Mononuclear cell (primary cell): ENCODE measurements around the gene PHACTR3. TPM values are rescaled to one million over a fixed set of nuclear protein-coding genes. Genes with fewer than 3 reads are reported as not detected.
"Not testable (repeated sequence)": the region's sequence is repeated elsewhere in the genome, so short reads cannot be mapped to it uniquely, and the experiment has no call there.

Source experiments
- H3K27me3 ChIP-seq: 2 replicates; pipeline ENCODE4 v1.6.0; 2011; ENCODE audit warnings: low read length, control low read depth; ENCODE audit not compliant: insufficient read depth
- H3K4me1 ChIP-seq: 2 replicates; pipeline ENCODE4 v1.5.1; 2011; ENCODE audit warnings: mild to moderate bottlenecking, low read length, control low read depth; ENCODE audit not compliant: insufficient read depth
- H3K4me3 ChIP-seq: 2 replicates; pipeline ENCODE4 v1.5.1; 2011; ENCODE audit warnings: mild to moderate bottlenecking, low read length, moderate library complexity
- H3K9me3 ChIP-seq: 2 replicates; pipeline ENCODE4 v1.5.1; 2011; ENCODE audit warnings: low read depth, mild to moderate bottlenecking, control low read depth, low read length
- total RNA-seq: library from RNA; depleted of rRNA; stranded (reverse); fragments of >200 nt; gene quantifications from one replicate; pipeline ENCODE4 v1.2.3, GENCODE V29; 2012

PHACTR3 gene
- total RNA-seq, 1 donor: 0.21 TPM

- not testable (repeated sequence) for H3K27me3 ChIP-seq, H3K4me3 ChIP-seq, H3K9me3 ChIP-seq, H3K4me1 ChIP-seq
Observed at GRCh38 chr20:59856526-59856925, 252.2 kb downstream of the PHACTR3 start.

- H3K27me3 ChIP-seq, H3K4me1 ChIP-seq, H3K4me3 ChIP-seq, H3K9me3 ChIP-seq: not testable (repeated sequence)
Observed at GRCh38 chr20:59856941-59857340, 252.6 kb downstream of the PHACTR3 start.

- H3K9me3 ChIP-seq: no peaks in the 10 kb centered on the region
- H3K4me1 ChIP-seq: no peaks in the 10 kb centered on the region
- H3K4me3 ChIP-seq: no peak overlapping the region
- H3K27me3 ChIP-seq: no peaks in the 10 kb centered on the region
Observed at GRCh38 chr20:59857966-59858365, 253.6 kb downstream of the PHACTR3 start.

- Histone ChIP-seq H3K27me3 (no peaks in the 10 kb centered on the region), H3K9me3 (no peaks in the 10 kb centered on the region), H3K4me3 (no peak overlapping the region), H3K4me1 (no peaks in the 10 kb centered on the region)
Observed at GRCh38 chr20:59858425-59858824, 254.1 kb downstream of the PHACTR3 start.

- Histone ChIP-seq H3K4me3 (no peak overlapping the region), H3K27me3 (no peaks in the 10 kb centered on the region), H3K9me3 (no peaks in the 10 kb centered on the region), H3K4me1 (no peaks in the 10 kb centered on the region)
Observed at GRCh38 chr20:59861401-59861800, 257.1 kb downstream of the PHACTR3 start.

GRCh38 chr20:59863058-59863457, 258.7 kb downstream of the PHACTR3 start:
- Histone ChIP-seq H3K27me3 (no peaks in the 10 kb centered on the region), H3K4me1 (no peaks in the 10 kb centered on the region), H3K9me3 (no peaks in the 10 kb centered on the region), H3K4me3 (no peak overlapping the region)

GRCh38 chr20:59864726-59865125, 260.4 kb downstream of the PHACTR3 start:
- H3K27me3 ChIP-seq: no peaks in the 10 kb centered on the region
- no peak overlapping the region for H3K4me3 ChIP-seq
- no peaks in the 10 kb centered on the region for H3K9me3 ChIP-seq
- no peaks in the 10 kb centered on the region for H3K4me1 ChIP-seq

GRCh38 chr20:59866338-59866737, 262.0 kb downstream of the PHACTR3 start:
- Histone ChIP-seq H3K27me3 (no peaks in the 10 kb centered on the region), H3K4me3 (no peak overlapping the region), H3K9me3 (no peaks in the 10 kb centered on the region), H3K4me1 (no peaks in the 10 kb centered on the region)

GRCh38 chr20:59871096-59871495, 266.8 kb downstream of the PHACTR3 start:
- H3K4me1 ChIP-seq: no peaks in the 10 kb centered on the region
- H3K9me3 ChIP-seq: no peaks in the 10 kb centered on the region
- no peak overlapping the region for H3K4me3 ChIP-seq
- no peaks in the 10 kb centered on the region for H3K27me3 ChIP-seq

GRCh38 chr20:59873409-59873808, 269.1 kb downstream of the PHACTR3 start:
- H3K4me3 ChIP-seq: no peak overlapping the region
- no peaks in the 10 kb centered on the region for H3K9me3 ChIP-seq
- no peaks in the 10 kb centered on the region for H3K4me1 ChIP-seq
- no peaks in the 10 kb centered on the region for H3K27me3 ChIP-seq

- Histone ChIP-seq H3K27me3 (no peaks in the 10 kb centered on the region), H3K4me1 (no peaks in the 10 kb centered on the region), H3K4me3 (no peak overlapping the region), H3K9me3 (no peaks in the 10 kb centered on the region)
Observed at GRCh38 chr20:59880198-59880597, 275.9 kb downstream of the PHACTR3 start.

- no peaks in the 10 kb centered on the region for H3K9me3 ChIP-seq
- H3K4me3 ChIP-seq: no peak overlapping the region
- no peaks in the 10 kb centered on the region for H3K27me3 ChIP-seq
- H3K4me1 ChIP-seq: no peaks in the 10 kb centered on the region
Observed at GRCh38 chr20:59884494-59884893, 280.2 kb downstream of the PHACTR3 start.

- no peak overlapping the region for H3K4me3 ChIP-seq
- no peaks in the 10 kb centered on the region for H3K4me1 ChIP-seq
- H3K9me3 ChIP-seq: no peaks in the 10 kb centered on the region
- H3K27me3 ChIP-seq: no peaks in the 10 kb centered on the region
Observed at GRCh38 chr20:59888050-59888449, 283.7 kb downstream of the PHACTR3 start.

- not testable (repeated sequence) for H3K9me3 ChIP-seq, H3K27me3 ChIP-seq, H3K4me3 ChIP-seq, H3K4me1 ChIP-seq
Observed at GRCh38 chr20:59890035-59890434, 285.7 kb downstream of the PHACTR3 start.

GRCh38 chr20:59891581-59891980, 287.2 kb downstream of the PHACTR3 start:
- no peaks in the 10 kb centered on the region for H3K4me1 ChIP-seq
- no peaks in the 10 kb centered on the region for H3K27me3 ChIP-seq
- H3K4me3 ChIP-seq: no peak overlapping the region
- no peaks in the 10 kb centered on the region for H3K9me3 ChIP-seq

GRCh38 chr20:59895908-59896307, 291.6 kb downstream of the PHACTR3 start:
- H3K4me1 ChIP-seq: no peaks in the 10 kb centered on the region
- no peak overlapping the region for H3K4me3 ChIP-seq
- H3K9me3 ChIP-seq: no peaks in the 10 kb centered on the region
- no peaks in the 10 kb centered on the region for H3K27me3 ChIP-seq
